Calu3 (cell line): Measurements from ENCODE around the gene ZBED2. TPM values are rescaled to one million over a fixed set of nuclear protein-coding genes. Genes with fewer than 3 reads are reported as not detected.

Experiments used
- BruUV-seq: library from RNA; stranded (reverse); fragments of 400-500 nt; replicated peaks from 2 replicates; lab custom pipeline; 2021; lab: Mats Ljungman, UMichigan
- CTCF ChIA-PET: fragments of 300-600 bp; sonication (Branson Sonifier 250); formaldehyde crosslinking; loops from one replicate; lab custom pipeline; 2022; ENCODE audit warnings: antibody characterized with exemption; lab: Charles Lee
- DNase-seq: peaks from one replicate; pipeline ENCODE4 v3.0.0; 2022
- H3K27ac Mint-ChIP-seq: one replicate; pipeline ENCODE4 v1.8.0; 2022; ENCODE audit warnings: mixed read lengths; ENCODE audit not compliant: unreplicated experiment
- H3K27me3 Mint-ChIP-seq: one replicate; pipeline ENCODE4 v1.8.0; 2022; ENCODE audit warnings: mixed read lengths; ENCODE audit not compliant: unreplicated experiment
- H3K36me3 Mint-ChIP-seq: one replicate; pipeline ENCODE4 v1.8.0; 2022; ENCODE audit warnings: mild to moderate bottlenecking, moderate library complexity, mixed read lengths; ENCODE audit not compliant: insufficient read depth, unreplicated experiment
- H3K4me1 Mint-ChIP-seq: one replicate; pipeline ENCODE4 v1.8.0; 2022; ENCODE audit warnings: mild to moderate bottlenecking, low read depth, mixed read lengths; ENCODE audit not compliant: unreplicated experiment
- H3K4me3 Mint-ChIP-seq: one replicate; pipeline ENCODE4 v1.8.0; 2022; ENCODE audit warnings: mild to moderate bottlenecking, low read depth, moderate library complexity, mixed read lengths; ENCODE audit not compliant: unreplicated experiment
- H3K9me3 Mint-ChIP-seq: one replicate; pipeline ENCODE4 v1.8.0; 2022; ENCODE audit warnings: low read depth, mixed read lengths; ENCODE audit not compliant: unreplicated experiment
- intact Hi-C: fragments of 100-400 bp; cut with micrococcal nuclease; formaldehyde crosslinking; loops from one replicate; pipeline ENCODE4 v1.10.0; 2022; ENCODE audit not compliant: unreplicated experiment
- total RNA-seq: library from RNA; stranded (reverse); gene quantifications from 2 replicates; pipeline ENCODE4 v1.2.3, GENCODE V29; 2022
- TF ChIP-seq, protein P1 (sequence below): fragments of 200-600 bp; IDR thresholded peaks from one replicate; pipeline ENCODE4 v1.8.0; 2022; ENCODE audit warnings: antibody characterized with exemption; ENCODE audit not compliant: unreplicated experiment

The ZBED2 gene
- total RNA-seq, 1 experiment from 2014 or later = 0.24 TPM

DNA sequence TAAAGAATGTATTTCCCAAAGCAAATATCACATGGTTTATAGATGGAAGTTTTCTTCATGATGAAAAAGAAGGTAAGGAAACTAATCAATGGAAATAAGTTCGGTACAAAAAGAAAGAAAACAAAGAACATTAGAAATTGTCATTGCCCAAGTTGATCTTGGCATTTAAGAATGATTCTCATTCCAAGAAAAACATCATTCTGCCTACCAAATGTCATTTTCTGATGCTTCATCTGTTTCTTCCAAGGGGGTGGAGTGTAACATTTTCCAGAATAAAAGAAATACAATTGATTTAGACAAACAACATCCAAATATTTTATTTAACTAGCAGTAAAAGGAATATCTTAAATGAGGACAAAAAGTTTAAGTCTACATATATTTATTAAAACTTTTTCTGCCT lies 3.0 kb upstream of the ZBED2 start:
- Mint-ChIP-seq H3K36me3 (peaks cover 6% of the 10 kb centered on the region), H3K4me3 (no peak overlapping the region), H3K4me1 (peaks cover 25% of the 10 kb centered on the region), H3K27ac (no peak overlapping the region), H3K27me3 (no peaks in the 10 kb centered on the region), H3K9me3 (no peaks in the 10 kb centered on the region)
- intact Hi-C loops = no loop called here
- CTCF ChIA-PET = no interaction called here
- TF ChIP-seq, protein P1, sequence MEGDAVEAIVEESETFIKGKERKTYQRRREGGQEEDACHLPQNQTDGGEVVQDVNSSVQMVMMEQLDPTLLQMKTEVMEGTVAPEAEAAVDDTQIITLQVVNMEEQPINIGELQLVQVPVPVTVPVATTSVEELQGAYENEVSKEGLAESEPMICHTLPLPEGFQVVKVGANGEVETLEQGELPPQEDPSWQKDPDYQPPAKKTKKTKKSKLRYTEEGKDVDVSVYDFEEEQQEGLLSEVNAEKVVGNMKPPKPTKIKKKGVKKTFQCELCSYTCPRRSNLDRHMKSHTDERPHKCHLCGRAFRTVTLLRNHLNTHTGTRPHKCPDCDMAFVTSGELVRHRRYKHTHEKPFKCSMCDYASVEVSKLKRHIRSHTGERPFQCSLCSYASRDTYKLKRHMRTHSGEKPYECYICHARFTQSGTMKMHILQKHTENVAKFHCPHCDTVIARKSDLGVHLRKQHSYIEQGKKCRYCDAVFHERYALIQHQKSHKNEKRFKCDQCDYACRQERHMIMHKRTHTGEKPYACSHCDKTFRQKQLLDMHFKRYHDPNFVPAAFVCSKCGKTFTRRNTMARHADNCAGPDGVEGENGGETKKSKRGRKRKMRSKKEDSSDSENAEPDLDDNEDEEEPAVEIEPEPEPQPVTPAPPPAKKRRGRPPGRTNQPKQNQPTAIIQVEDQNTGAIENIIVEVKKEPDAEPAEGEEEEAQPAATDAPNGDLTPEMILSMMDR = no peak
- no TSS peak for BruUV-seq
- DNase-seq = no peak

DNA sequence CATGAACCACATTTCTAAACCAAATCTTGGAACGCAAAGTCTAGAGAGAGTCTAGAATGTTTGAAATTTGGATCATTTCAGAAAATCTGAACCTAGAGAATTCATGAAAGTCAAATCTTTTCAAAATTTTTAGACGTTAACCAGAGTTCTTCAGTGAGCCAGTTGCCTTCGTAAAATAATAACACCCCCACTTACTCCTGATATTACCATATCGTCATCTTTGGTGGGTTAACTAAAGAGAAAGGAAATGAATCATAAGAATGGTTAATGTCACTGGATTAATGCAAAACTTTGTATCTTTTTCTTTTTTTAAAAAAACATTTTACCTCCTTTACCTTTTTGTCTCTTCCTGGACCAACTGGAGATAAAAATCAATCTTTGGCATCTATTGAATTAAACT lies 1.2 kb upstream of the ZBED2 start:
- CTCF ChIA-PET = no interaction called here
- peaks cover 42% of the 10 kb centered on the region for H3K4me1 Mint-ChIP-seq

DNA sequence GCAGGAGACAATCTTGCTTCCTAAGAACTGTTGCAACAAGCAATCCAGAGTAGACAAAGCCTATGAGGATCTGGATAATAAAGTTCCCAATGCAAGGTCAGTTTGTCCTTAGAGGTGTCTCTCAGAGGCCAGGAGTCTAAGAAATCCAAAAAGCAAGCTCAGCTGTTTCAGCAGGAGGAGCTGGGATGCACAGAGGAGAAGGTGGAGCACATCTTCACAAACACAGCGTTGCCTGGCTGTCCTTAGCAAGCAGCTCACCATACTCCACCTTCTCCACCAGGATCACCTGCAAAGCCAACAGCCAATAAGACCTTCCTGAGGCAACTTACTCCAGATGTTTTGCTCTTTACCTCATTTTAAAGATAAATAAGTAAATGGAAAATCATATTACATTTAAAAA lies 365 bp downstream of the ZBED2 start:
- H3K36me3 Mint-ChIP-seq = peaks cover 6% of the 10 kb centered on the region
- no TSS peak for BruUV-seq
- CTCF ChIA-PET = interaction anchor here (0.9 kb wide), 1 partner anchor 10 kb away, joined by 3 read pairs; no protein-coding TSS in a partner anchor
- H3K4me3 Mint-ChIP-seq = no peak overlapping the region
- no peak overlapping the region for H3K27ac Mint-ChIP-seq
- TF ChIP-seq, protein P1 = no peak
- DNase-seq = no peak
- no peaks in the 10 kb centered on the region for H3K27me3 Mint-ChIP-seq
- H3K9me3 Mint-ChIP-seq = no peaks in the 10 kb centered on the region
- peaks cover 52% of the 10 kb centered on the region for H3K4me1 Mint-ChIP-seq
- intact Hi-C loops = no loop called here

More for the DNA sequence above, 1.2 kb upstream of the ZBED2 start:
- no peak for DNase-seq
- Mint-ChIP-seq H3K27me3 (no peaks in the 10 kb centered on the region), H3K27ac (no peak overlapping the region), H3K36me3 (peaks cover 6% of the 10 kb centered on the region), H3K9me3 (no peaks in the 10 kb centered on the region), H3K4me3 (no peak overlapping the region)
- BruUV-seq = no TSS peak
- intact Hi-C loops = no loop called here
- TF ChIP-seq, protein P1 = no peak

DNA sequence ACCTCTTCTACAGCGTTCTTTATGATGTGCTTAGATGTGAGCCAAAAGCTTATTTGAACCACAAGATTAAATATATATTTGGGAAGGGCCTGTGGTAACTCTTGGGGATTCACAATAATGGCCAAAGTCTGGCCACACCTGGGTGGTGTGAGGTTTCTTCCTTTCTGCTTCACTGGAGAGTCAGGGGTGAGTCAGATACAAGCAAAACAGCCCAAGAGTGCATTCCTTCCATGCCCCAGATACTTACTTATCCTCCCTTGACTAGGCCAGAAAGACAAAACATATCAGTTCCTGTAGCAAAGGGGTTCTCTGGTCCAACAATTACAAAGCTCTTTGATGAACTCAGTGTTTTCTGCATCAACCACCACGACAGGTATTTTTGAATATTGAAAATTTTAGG lies 941 bp downstream of the ZBED2 start:
- intact Hi-C loops = no loop called here

More for the DNA sequence above, 941 bp downstream of the ZBED2 start:
- TF ChIP-seq, protein P1 = no peak
- Mint-ChIP-seq H3K36me3 (peaks cover 6% of the 10 kb centered on the region), H3K27ac (peak overlapping the region; percentile 11), H3K27me3 (no peaks in the 10 kb centered on the region), H3K4me1 (peaks cover 58% of the 10 kb centered on the region), H3K9me3 (no peaks in the 10 kb centered on the region), H3K4me3 (no peak overlapping the region)
- DNase-seq = peak; percentile 37
- BruUV-seq = no TSS peak
- CTCF ChIA-PET = interaction anchor here (0.9 kb wide), 1 partner anchor 9 kb away, joined by 3 read pairs; no protein-coding TSS in a partner anchor
